Upper lobe of left lung (tissue), 4 donors: ENCODE measurements around the gene APOC1.

Experiments used
- CTCF ChIP-seq, 6 experiments: fragments of 450-650 bp in 4 of 6; fragments of 200-600 bp in 2 of 6; sonication (generic) in 2 of 6; IDR thresholded peaks; one replicate each; pipeline ENCODE4 v1.5.1; 2016 to 2019; ENCODE audit warnings: antibody characterized with exemption in 6 of 6
- POLR2A ChIP-seq, 4 donors: fragments of 450-650 bp; IDR thresholded peaks; one replicate each; pipeline ENCODE4 v1.5.1; 2016 to 2017; ENCODE audit warnings: antibody characterized with exemption in 4 of 4, mild to moderate bottlenecking in 2 of 4

- TF ChIP-seq CTCF (IDR thresholded peaks at IDR 0.05) (no peak), POLR2A (IDR thresholded peaks at IDR 0.05) (no peak)
Observed at GRCh38 chr19:44866664-44867063, 47.7 kb upstream of the APOC1 start.
